H1 (cell line): ENCODE data around the gene OSBP. TPM values are rescaled to one million over a fixed set of nuclear protein-coding genes. Genes with fewer than 3 reads are reported as not detected.

Source experiments
- CTCF ChIA-PET: fragments of 300-600 bp; sonication (Branson Sonifier 250); formaldehyde crosslinking; loops from one replicate; lab custom pipeline; 2021; ENCODE audit not compliant: partially characterized antibody; lab: Charles Lee
- POLR2A ChIA-PET: fragments of 300-600 bp; sonication (Branson Sonifier 250); formaldehyde crosslinking; loops from one replicate; lab custom pipeline; 2021; ENCODE audit warnings: inconsistent platforms; ENCODE audit not compliant: partially characterized antibody; lab: Charles Lee
- DNase-seq, 2 experiments: peaks; one replicate each; pipeline versions ENCODE4 v3.0.0 to v3.0.0-alpha.2; 2010 to 2022; ENCODE audit warnings: low spot score in 2 of 2, low read depth in 1 of 2, mixed read lengths in 1 of 2
- FAIRE-seq: peaks from 2 replicates; lab custom pipeline; 2011; peaks lifted over from hg19 to GRCh38; lab: Jason Lieb, UNC
- H2AFZ ChIP-seq: 2 replicates; pipeline ENCODE4 v1.8.1; 2012; ENCODE audit warnings: low read length, inconsistent platforms
- H2AK5ac ChIP-seq: 2 replicates; pipeline ENCODE4 v1.6.1; 2013; ENCODE audit warnings: low read depth, low read length
- H2BK120ac ChIP-seq: replicated peaks from 2 replicates; pipeline ENCODE3; 2013; ENCODE audit warnings: low read depth, low read length, inconsistent platforms
- H2BK12ac ChIP-seq: 2 replicates; pipeline ENCODE4 v1.6.1; 2013; ENCODE audit warnings: low read depth, low read length
- H2BK15ac ChIP-seq: 2 replicates; pipeline ENCODE4 v1.6.1; 2013; ENCODE audit warnings: low read length
- H2BK20ac ChIP-seq: 2 replicates; pipeline ENCODE4 v1.6.1; 2013; ENCODE audit warnings: low read length
- H2BK5ac ChIP-seq: 2 replicates; pipeline ENCODE4 v1.6.1; 2013; ENCODE audit warnings: low read depth, low read length
- H3K14ac ChIP-seq: 2 replicates; pipeline ENCODE4 v1.6.1; 2013; ENCODE audit warnings: inconsistent platforms; ENCODE audit not compliant: insufficient read length
- H3K18ac ChIP-seq: 2 replicates; pipeline ENCODE4 v1.6.1; 2013; ENCODE audit warnings: low read length; ENCODE audit errors: extremely low read depth
- H3K23ac ChIP-seq: 2 replicates; pipeline ENCODE4 v1.6.1; 2013; ENCODE audit warnings: inconsistent platforms; ENCODE audit not compliant: insufficient read length
- H3K23me2 ChIP-seq: 2 replicates; pipeline ENCODE4 v1.6.1; 2013; ENCODE audit warnings: low read depth, low read length
- H3K27ac ChIP-seq: 2 replicates; pipeline ENCODE4 v1.6.1; 2011; ENCODE audit warnings: low read depth, low read length, inconsistent platforms
- H3K27me3 ChIP-seq, 4 experiments: replicated peaks in 1 of 4; 1 replicate in 1 of 4; 2 replicates in 3 of 4; pipeline versions ENCODE4 v1.6.1 to v1.8.1; 2011 to 2013; ENCODE audit warnings: low read length in 3 of 4, mild to moderate bottlenecking in 3 of 4, inconsistent platforms in 2 of 4, mixed read lengths in 2 of 4, moderate library complexity in 1 of 4; ENCODE audit not compliant: control insufficient read depth in 3 of 4, insufficient read depth in 3 of 4; ENCODE audit errors: extremely low read depth in 1 of 4
- H3K36me3 ChIP-seq, 4 experiments: 2 replicates each; pipeline versions ENCODE4 v1.6.1 to v1.8.1; 2011 to 2013; ENCODE audit warnings: mild to moderate bottlenecking in 4 of 4, low read length in 3 of 4, moderate library complexity in 2 of 4, control low read depth in 1 of 4, inconsistent platforms in 1 of 4; ENCODE audit not compliant: insufficient read depth in 4 of 4, control insufficient read depth in 2 of 4
- H3K4ac ChIP-seq: replicated peaks from 2 replicates; pipeline ENCODE3; 2013; ENCODE audit warnings: low read length, low read depth, mixed read lengths, inconsistent platforms; ENCODE audit not compliant: insufficient read length
- H3K4me1 ChIP-seq, 4 experiments: replicated peaks in 1 of 4; 1 replicate in 1 of 4; 2 replicates in 3 of 4; pipeline versions ENCODE4 v1.6.1 to v1.8.1; 2011 to 2013; ENCODE audit warnings: low read length in 3 of 4, inconsistent platforms in 2 of 4, mixed read lengths in 1 of 4; ENCODE audit not compliant: insufficient read depth in 4 of 4, control insufficient read depth in 3 of 4
- H3K4me2 ChIP-seq, 2 experiments: 2 replicates each; pipeline versions ENCODE4 v1.6.1 to v1.8.1; 2011 to 2013; ENCODE audit warnings: low read depth in 2 of 2, low read length in 2 of 2, control low read depth in 1 of 2, inconsistent platforms in 1 of 2, mild to moderate bottlenecking in 1 of 2; ENCODE audit not compliant: insufficient read depth in 1 of 2
- H3K4me3 ChIP-seq, 4 experiments: fragments of 200-600, 300-600 bp in 1 of 4; sonication (generic), shearing (Covaris generic), sonication (Bioruptor Twin) in 1 of 4; 2 replicates each; pipeline versions ENCODE4 v1.5.1 to v1.8.1; 2011 to 2016; ENCODE audit warnings: low read length in 4 of 4, low read depth in 3 of 4, control low read depth in 2 of 4, inconsistent platforms in 2 of 4, mild to moderate bottlenecking in 2 of 4, mixed read lengths in 1 of 4, moderate library complexity in 1 of 4; ENCODE audit not compliant: insufficient read depth in 2 of 4; ENCODE audit errors: extremely low read depth in 1 of 4
- H3K56ac ChIP-seq: replicated peaks from 2 replicates; pipeline ENCODE3; 2013; ENCODE audit warnings: low read depth, mild to moderate bottlenecking, mixed read lengths, low read length, inconsistent platforms; ENCODE audit not compliant: insufficient read length
- H3K79me1 ChIP-seq: 2 replicates; pipeline ENCODE4 v1.6.1; 2013; ENCODE audit warnings: low read depth, low read length, control low read depth
- H3K79me2 ChIP-seq, 2 experiments: 2 replicates each; pipeline versions ENCODE4 v1.6.1 to v1.8.1; 2012 to 2013; ENCODE audit warnings: low read length in 2 of 2, mild to moderate bottlenecking in 2 of 2, inconsistent platforms in 1 of 2; ENCODE audit not compliant: insufficient read depth in 2 of 2, control insufficient read depth in 1 of 2
- H3K9ac ChIP-seq, 4 experiments: replicated peaks in 1 of 4; 1 replicate in 1 of 4; 2 replicates in 3 of 4; pipeline versions ENCODE4 v1.6.1 to v1.8.1; 2011 to 2013; ENCODE audit warnings: low read depth in 3 of 4, low read length in 3 of 4, control low read depth in 2 of 4, mild to moderate bottlenecking in 2 of 4, moderate library complexity in 2 of 4, inconsistent platforms in 1 of 4; ENCODE audit errors: extremely low read depth in 1 of 4
- H3K9me3 ChIP-seq, 2 experiments: 2 replicates each; pipeline versions ENCODE4 v1.6.1 to v1.8.1; 2012 to 2013; ENCODE audit warnings: mild to moderate bottlenecking in 2 of 2, moderate library complexity in 2 of 2, control low read depth in 1 of 2, inconsistent platforms in 1 of 2, low read depth in 1 of 2, low read length in 1 of 2, mixed read lengths in 1 of 2; ENCODE audit not compliant: insufficient read depth in 2 of 2
- H4K20me1 ChIP-seq, 2 experiments: replicated peaks in 1 of 2; 2 replicates each; pipeline versions ENCODE3 to v1.8.1; 2011 to 2013; ENCODE audit warnings: inconsistent platforms in 2 of 2, low read length in 2 of 2, mild to moderate bottlenecking in 1 of 2; ENCODE audit not compliant: insufficient read depth in 2 of 2, control insufficient read depth in 1 of 2
- H4K5ac ChIP-seq: 2 replicates; pipeline ENCODE4 v1.6.1; 2013; ENCODE audit warnings: low read length, low read depth, mixed read lengths, inconsistent platforms; ENCODE audit not compliant: insufficient read length
- H4K8ac ChIP-seq: 2 replicates; pipeline ENCODE4 v1.8.0; 2013; ENCODE audit warnings: mild to moderate bottlenecking, moderate library complexity, low read length, inconsistent platforms; ENCODE audit not compliant: insufficient read depth; ENCODE audit errors: extremely low read depth
- H4K91ac ChIP-seq: replicated peaks from 2 replicates; pipeline ENCODE3; 2013; ENCODE audit warnings: low read length, mixed read lengths, inconsistent platforms; ENCODE audit not compliant: insufficient read length
- BCL11A ChIP-seq, 2 experiments: IDR thresholded peaks; one replicate each; pipeline ENCODE4 v1.6.1; 2011; ENCODE audit warnings: low read depth in 2 of 2, low read length in 2 of 2, mild to moderate bottlenecking in 2 of 2
- BRCA1 ChIP-seq: IDR thresholded peaks from 2 replicates; pipeline ENCODE4 v1.6.1; 2012; ENCODE audit warnings: low read depth, low read length, improper control_type of control experiment
- CEBPB ChIP-seq: IDR thresholded peaks from 2 replicates; pipeline ENCODE4 v1.6.1; 2012; ENCODE audit warnings: low read depth, low read length
- CHD1 ChIP-seq: IDR thresholded peaks from 2 replicates; pipeline ENCODE4 v1.6.1; 2012; ENCODE audit warnings: low read depth, low read length, improper control_type of control experiment
- E2F6 ChIP-seq: IDR thresholded peaks from 2 replicates; pipeline ENCODE4 v1.6.1; 2012; ENCODE audit warnings: inconsistent platforms
- JUND ChIP-seq: IDR thresholded peaks from 2 replicates; pipeline ENCODE4 v1.6.1; 2011; ENCODE audit warnings: mild to moderate bottlenecking, improper control_type of control experiment, low read length
- KDM1A ChIP-seq: fragments of 200-600, 300-600 bp; sonication (generic); IDR thresholded peaks from 2 replicates; pipeline ENCODE4 v1.7.1; 2016; ENCODE audit warnings: mild to moderate bottlenecking, low read length, borderline replicate concordance
- SP1 ChIP-seq: IDR thresholded peaks from 2 replicates; pipeline ENCODE4 v1.6.1; 2011; ENCODE audit warnings: low read depth, low read length
- WGBS, 2 experiments: shearing (Covaris generic) in 1 of 2; methylation state at CpG; one replicate each; pipeline versions ENCODE4 v1.1.6 to v1.1.7; 2013 to 2015; ENCODE audit warnings: low lambda C conversion rate in 2 of 2, mixed read lengths in 2 of 2, inconsistent platforms in 1 of 2, low coverage in 1 of 2, missing lambda C conversion rate in 1 of 2; ENCODE audit not compliant: insufficient replicate concordance in 2 of 2, insufficient coverage in 1 of 2, insufficient read length in 1 of 2; ENCODE audit errors: extremely low coverage in 1 of 2, missing lambda C conversion rate in 1 of 2; 5-methylcytosine and 5-hydroxymethylcytosine counted together
- long read RNA-seq, 2 experiments: library from RNA in 1 of 2; library from capped mRNA in 1 of 2; stranded (forward); transcript quantifications; one replicate each; pipeline ENCODE4 v2.0.0, GENCODE V29; 2021; ENCODE audit warnings: inconsistent platforms in 1 of 2
- polyA minus RNA-seq, 3 experiments: library from RNA; depleted of rRNA, polyadenylated mRNA; stranded (reverse); fragments of >200 nt; gene quantifications; 1 replicate in 2 of 3; 2 replicates in 1 of 3; pipeline ENCODE4 v1.2.3, GENCODE V29; 2011
- polyA plus RNA-seq, 7 experiments: library from polyadenylated mRNA; depleted of rRNA in 3 of 7; stranded (reverse) in 5 of 7; unstranded in 2 of 7; fragments of >200 nt in 5 of 7; fragments of 200-250 nt in 2 of 7; gene quantifications; 1 replicate in 5 of 7; 2 replicates in 1 of 7; 4 replicates in 1 of 7; pipeline versions ENCODE4 v1.2.1 to v1.2.3, GENCODE V29; 2011 to 2013; ENCODE audit warnings: missing spikeins in 2 of 7, mixed read lengths in 2 of 7
- total RNA-seq: library from RNA; stranded (reverse); fragmentation: NEBNext Ultra II Directional; extraction: Animal tissue kit (Norgen Biotek cat#: 25700); gene quantifications from 2 replicates; pipeline ENCODE4 v1.2.1, GENCODE V29; 2021

Gene OSBP
- 41.2 and 43.1 TPM in 2 replicates for total RNA-seq
- 10.8 and 13.2 TPM in 2 replicates for polyA plus RNA-seq (2011; rRNA removed)
- 15.2 TPM for polyA plus RNA-seq (2011; cell fraction: cytosol; rRNA removed)
- polyA plus RNA-seq (2011; cell fraction: nucleus; rRNA removed) = 17.0 TPM
- 22.2 to 30.6 TPM (median 26.0 TPM) in 4 replicates for polyA plus RNA-seq (2012, experiment 1 of 2)
- 3.5 TPM for polyA plus RNA-seq (2012, experiment 2 of 2)
- 21.7 TPM for polyA plus RNA-seq (2013, experiment 1 of 2)
- polyA plus RNA-seq (2013, experiment 2 of 2) = 21.0 TPM
- polyA minus RNA-seq (2011; rRNA and poly(A)+ RNA removed) = 30.5 and 33.6 TPM in 2 replicates
- polyA minus RNA-seq (2011; cell fraction: cytosol; rRNA and poly(A)+ RNA removed) = 16.4 TPM
- 21.8 TPM for polyA minus RNA-seq (2011; cell fraction: nucleus; rRNA and poly(A)+ RNA removed)
- long read RNA-seq, experiment 1, full-length matches to known transcripts = 1 of 40 reads
- long read RNA-seq, experiment 1, partial matches to known transcripts = 14 of 40 reads
- long read RNA-seq, experiment 1, other reads (novel, unspliced or antisense) = 25 of 40 reads
- long read RNA-seq, experiment 2, partial matches to known transcripts = 7 of 10 reads
- long read RNA-seq, experiment 2, other reads (novel, unspliced or antisense) = 3 of 10 reads

GRCh38 chr11:59615637-59616395 is at the start of gene OSBP:
OSBP (minus strand) TSS chr11:59615774; CDS start chr11:59615664, 110 bp downstream.
- Histone ChIP-seq H3K4me2 (peak within 1 kb of the TSS; percentile 90 to 97), H3K36me3 (no peaks in the 10 kb centered on the region), H3K9me3 (no peaks in the 10 kb centered on the region), H3K14ac (no peak within 1 kb of the TSS), H3K27ac (peak within 1 kb of the TSS; percentile 61; the same call in 1 of the 2 replicates), H3K56ac (no peak within 1 kb of the TSS), H3K27me3 (no peaks in the 10 kb centered on the region; a peak in 1 of 7 replicates), H2AK5ac (no peak within 1 kb of the TSS), H2AFZ (peak within 1 kb of the TSS; percentile 86), H4K91ac (no peak within 1 kb of the TSS), H2BK12ac (no peak within 1 kb of the TSS), H3K79me1 (peaks cover 8% of the 10 kb centered on the region), H3K9ac (peak within 1 kb of the TSS; percentile 56 to 87 (median 70)), H4K5ac (peak within 1 kb of the TSS; percentile 5), H4K20me1 (peaks cover 11 to 16% of the 10 kb centered on the region in 2 experiments), H3K4me3 (peak within 1 kb of the TSS; percentile 61 to 84 (median 80)), H4K8ac (peak within 1 kb of the TSS; percentile 90), H3K79me2 (peaks cover 9 to 40% of the 10 kb centered on the region in 2 experiments), H2BK120ac (no peak within 1 kb of the TSS), H2BK15ac (0 out of 2 replicates have a peak within 1 kb of the TSS, but pooled peaks have one; percentile 32), H3K18ac (peak within 1 kb of the TSS; percentile 48; the same call in 1 of the 2 replicates), H3K4me1 (peaks cover 0 to 4% (median 0%) of the 10 kb centered on the region in 4 experiments; a peak in 2 of 7 replicates), H2BK20ac (no peak within 1 kb of the TSS), H3K23me2 (peaks cover 10% of the 10 kb centered on the region), H3K23ac (no peak within 1 kb of the TSS), H2BK5ac (peak within 1 kb of the TSS; percentile 22; the same call in 1 of the 2 replicates), H3K4ac (no peak within 1 kb of the TSS)
- FAIRE-seq (peak; percentile 95), DNase-seq (peak; percentile 95 to 100)
- CTCF ChIA-PET = interaction anchor here (0.6 to 1.6 kb wide), 5 partner anchors 38 to 942 kb away, joined by 3 read pairs; no protein-coding TSS in a partner anchor
- POLR2A ChIA-PET = interaction anchor here (0.7 to 2.1 kb wide), 9 partner anchors 10 to 1814 kb away, joined by 3 to 16 read pairs (median 3); partner anchors contain the start of genes CPSF7, PATL1, SDHAF2 and STX3
- 2% methylated on average over 49 of the region's 55 CpGs; no CpG with 5 or more reads in 1 of the 2 experiments for WGBS, 2 experiments
- no peak for TF ChIP-seq JUND
- TF ChIP-seq BCL11A (IDR thresholded peaks at IDR 0.05; ENCODE audit: low read depth in 2 of 2, low read length in 2 of 2) = no peak
- TF ChIP-seq SP1 = peak; percentile 100
- TF ChIP-seq BRCA1 = no peak
- no peak for TF ChIP-seq KDM1A
- TF ChIP-seq CHD1 = no peak
- TF ChIP-seq CEBPB = no peak
- no peak; the same call in 1 of the 2 replicates for TF ChIP-seq E2F6
